HEK293 (cell line): Measurements from ENCODE around the gene LTBP1.

Source experiments
- CTCF ChIP-seq: fragments of 450-650 bp; formaldehyde crosslinking; IDR thresholded peaks from 2 replicates; pipeline ENCODE4 v1.5.1; 2016; ENCODE audit warnings: missing biosample characterization, missing genetic modification characterization
- KLF16 ChIP-seq: fragments of 450-650 bp; formaldehyde crosslinking; IDR thresholded peaks from 2 replicates; pipeline ENCODE4 v1.5.1; 2017; ENCODE audit warnings: missing biosample characterization, missing genetic modification characterization
- MYNN ChIP-seq: fragments of 450-650 bp; formaldehyde crosslinking; IDR thresholded peaks from 2 replicates; pipeline ENCODE4 v1.5.1; 2016; ENCODE audit warnings: missing biosample characterization, missing genetic modification characterization, borderline replicate concordance
- PATZ1 ChIP-seq: fragments of 450-650 bp; formaldehyde crosslinking; IDR thresholded peaks from 2 replicates; pipeline ENCODE4 v1.5.1; 2016; ENCODE audit warnings: missing biosample characterization, missing genetic modification characterization
- PBX3 ChIP-seq: sonication (generic); formaldehyde crosslinking; IDR thresholded peaks from 2 replicates; pipeline ENCODE4 v1.8.1; 2022; ENCODE audit warnings: mild to moderate bottlenecking, moderate library complexity, missing genetic modification reagents
- YY1 ChIP-seq: fragments of 450-650 bp; formaldehyde crosslinking; IDR thresholded peaks from 2 replicates; pipeline ENCODE4 v1.5.1; 2018; ENCODE audit warnings: missing biosample characterization, missing genetic modification characterization
- ZBTB48 ChIP-seq: fragments of 450-650 bp; formaldehyde crosslinking; IDR thresholded peaks from 2 replicates; pipeline ENCODE4 v1.5.1; 2016; ENCODE audit warnings: missing biosample characterization, missing genetic modification characterization
- ZBTB49 ChIP-seq: fragments of 450-650 bp; formaldehyde crosslinking; IDR thresholded peaks from 2 replicates; pipeline ENCODE4 v1.5.1; 2016; ENCODE audit warnings: missing biosample characterization, missing genetic modification characterization, low read depth
- ZNF133 ChIP-seq: fragments of 450-650 bp; formaldehyde crosslinking; IDR thresholded peaks from 2 replicates; pipeline ENCODE4 v1.5.1; 2016; ENCODE audit warnings: missing biosample characterization, missing genetic modification characterization
- ZNF184 ChIP-seq: fragments of 450-650 bp; IDR thresholded peaks from 2 replicates; pipeline ENCODE4 v1.5.1; 2018; ENCODE audit warnings: missing biosample characterization, mild to moderate bottlenecking, missing genetic modification characterization
- ZNF248 ChIP-seq: fragments of 450-650 bp; formaldehyde crosslinking; IDR thresholded peaks from 2 replicates; pipeline ENCODE4 v1.5.1; 2017; ENCODE audit warnings: missing biosample characterization, missing genetic modification characterization
- ZNF302 ChIP-seq: fragments of 450-650 bp; formaldehyde crosslinking; IDR thresholded peaks from 2 replicates; pipeline ENCODE4 v1.5.1; 2016; ENCODE audit warnings: missing biosample characterization, missing genetic modification characterization, low read depth
- ZNF623 ChIP-seq: fragments of 450-650 bp; formaldehyde crosslinking; IDR thresholded peaks from 2 replicates; pipeline ENCODE4 v1.5.1; 2016; ENCODE audit warnings: missing biosample characterization, missing genetic modification characterization
- ZNF624 ChIP-seq: fragments of 450-650 bp; formaldehyde crosslinking; IDR thresholded peaks from 2 replicates; pipeline ENCODE4 v1.5.1; 2017; ENCODE audit warnings: missing biosample characterization, missing genetic modification characterization

- TF ChIP-seq CTCF (tag by site-specific recombination) (no peak), ZNF133 (no peak), ZNF623 (tag by site-specific recombination) (no peak), ZNF302 (tag by site-specific recombination) (no peak), ZBTB49 (tag by site-specific recombination) (no peak), PBX3 (CRISPR knock-in tag) (no peak), MYNN (tag by site-specific recombination) (no peak), KLF16 (tag by site-specific recombination) (no peak), ZNF184 (tag by site-specific recombination) (no peak), ZNF624 (tag by site-specific recombination) (no peak), ZNF248 (tag by site-specific recombination) (no peak), YY1 (tag by site-specific recombination) (no peak), PATZ1 (tag by site-specific recombination) (no peak), ZBTB48 (no peak)
Measured at GRCh38 chr2:33350632-33351031, 403.9 kb downstream of the LTBP1 start.
